GM23338 (cell line): ENCODE data around the gene JPH4.

ENCODE experiments used
- CREB1 ChIP-seq: fragments of 250-450 bp; sonication (Bioruptor Pico); IDR thresholded peaks from 2 replicates; pipeline ENCODE4 v1.5.0; 2020; ENCODE audit warnings: low read depth, mild to moderate bottlenecking, moderate library complexity
- EZH2phosphoT487 ChIP-seq: fragments of 200-600 bp; sonication (generic); IDR thresholded peaks from one replicate; pipeline ENCODE4 v1.8.1; 2018; ENCODE audit warnings: antibody characterized with exemption; ENCODE audit not compliant: unreplicated experiment

GRCh38 chr14:23603103-23603502 is 24.5 kb upstream of the JPH4 start:
- TF ChIP-seq CREB1 (no peak), EZH2phosphoT487 (no peak)
